Dermis blood vessel endothelial cell (primary cell): ENCODE results near the gene CHST8. TPM values are rescaled to one million over a fixed set of nuclear protein-coding genes. Genes with fewer than 3 reads are reported as not detected.

Experiments
- DNase-seq: peaks from one replicate; pipeline ENCODE4 v3.0.0; 2010
- total RNA-seq: library from RNA; depleted of rRNA; stranded (reverse); fragments of >200 nt; gene quantifications from 2 replicates; pipeline ENCODE4 v1.2.3, GENCODE V29; 2014

The CHST8 gene
- total RNA-seq, 1 donor from 2014 or later: not detected

- DNase-seq: no peak
These were observed 2.9 kb upstream of the CHST8 start for GRCh38 chr19:33618884-33619283.

GRCh38 chr19:33620611-33621010 is 1.1 kb upstream of the CHST8 start:
- DNase-seq: no peak

GRCh38 chr19:33621065-33621785 is 528 bp upstream of the CHST8 start:
- no peak for DNase-seq

GRCh38 chr19:33622505-33622808 is 704 bp downstream of the CHST8 start:
- DNase-seq: peak; percentile 7

GRCh38 chr19:33622809-33623511 is 1.2 kb downstream of the CHST8 start:
- DNase-seq: peak; percentile 8

GRCh38 chr19:33624586-33624985 is 2.8 kb downstream of the CHST8 start:
- no peak for DNase-seq

GRCh38 chr19:33627526-33627925 is 5.8 kb downstream of the CHST8 start:
- no peak for DNase-seq

GRCh38 chr19:33627962-33628839 is 6.4 kb downstream of the CHST8 start:
- DNase-seq: no peak

- no peak for DNase-seq
These were observed 7.4 kb downstream of the CHST8 start for GRCh38 chr19:33628921-33629825.

- DNase-seq: no peak
These were observed 8.1 kb downstream of the CHST8 start for GRCh38 chr19:33629826-33630375.

GRCh38 chr19:33630880-33631608 is 9.3 kb downstream of the CHST8 start:
- no peak for DNase-seq

GRCh38 chr19:33631609-33631973 is 9.8 kb downstream of the CHST8 start:
- no peak for DNase-seq

- no peak for DNase-seq
These were observed 12.8 kb downstream of the CHST8 start for GRCh38 chr19:33634361-33635091.

- no peak for DNase-seq
These were observed 16.6 kb downstream of the CHST8 start for GRCh38 chr19:33638167-33639034.

- no peak for DNase-seq
These were observed 17.4 kb downstream of the CHST8 start for GRCh38 chr19:33639035-33639681.

- no peak for DNase-seq
These were observed 19.0 kb downstream of the CHST8 start for GRCh38 chr19:33640773-33641172.

- DNase-seq: no peak
These were observed 19.5 kb downstream of the CHST8 start for GRCh38 chr19:33641261-33641660.

- DNase-seq: no peak
These were observed 20.3 kb downstream of the CHST8 start for GRCh38 chr19:33641956-33642498.
